Measurements from ENCODE around the gene RIT2.

The RIT2 gene

GRCh38 chr18:42929857-42930256 is 185.6 kb downstream of the RIT2 start:
- Histone ChIP-seq H3K9me3 (ENCODE audit: insufficient read depth, low read depth, low read length) (no peaks in the 10 kb centered on the region), H3K36me3 (ENCODE audit: insufficient read depth, low read length) (no peaks in the 10 kb centered on the region), H3K27ac (ENCODE audit: low read depth, low read length) (no peak overlapping the region), H3K4me1 (ENCODE audit: insufficient read depth, low read length) (no peaks in the 10 kb centered on the region), H3K9ac (ENCODE audit: low read depth, low read length) (no peak overlapping the region), H3K4me3 (ENCODE audit: low read length) (no peak overlapping the region), H3K27me3 (ENCODE audit: insufficient read depth, low read length) (no peaks in the 10 kb centered on the region)
- 89% methylated on average over 3 of the region's 3 CpGs for WGBS

- Histone ChIP-seq H3K27ac (ENCODE audit: low read depth, low read length) (no peak overlapping the region), H3K4me1 (ENCODE audit: insufficient read depth, low read length) (no peaks in the 10 kb centered on the region), H3K27me3 (ENCODE audit: insufficient read depth, low read length) (no peaks in the 10 kb centered on the region), H3K36me3 (ENCODE audit: insufficient read depth, low read length) (no peaks in the 10 kb centered on the region), H3K4me3 (ENCODE audit: low read length) (no peak overlapping the region), H3K9ac (ENCODE audit: low read depth, low read length) (no peak overlapping the region), H3K9me3 (ENCODE audit: insufficient read depth, low read depth, low read length) (no peaks in the 10 kb centered on the region)
- no CpG with 5 or more reads among the region's 1 CpG for WGBS
Observed at GRCh38 chr18:42929181-42929580, 186.3 kb downstream of the RIT2 start.

- Histone ChIP-seq H3K4me1 (ENCODE audit: insufficient read depth, low read length) (peaks cover 16% of the 10 kb centered on the region), H3K27me3 (ENCODE audit: insufficient read depth, low read length) (no peaks in the 10 kb centered on the region), H3K4me3 (ENCODE audit: low read length) (no peak overlapping the region), H3K27ac (ENCODE audit: low read depth, low read length) (no peak overlapping the region), H3K9ac (ENCODE audit: low read depth, low read length) (no peak overlapping the region), H3K9me3 (ENCODE audit: insufficient read depth, low read depth, low read length) (no peaks in the 10 kb centered on the region), H3K36me3 (ENCODE audit: insufficient read depth, low read length) (no peaks in the 10 kb centered on the region)
- WGBS = 93% methylated on average over 1 of the region's 2 CpGs
Observed at GRCh38 chr18:42925036-42925435, 190.4 kb downstream of the RIT2 start.

GRCh38 chr18:42922363-42922762 is 193.1 kb downstream of the RIT2 start:
- Histone ChIP-seq H3K4me1 (ENCODE audit: insufficient read depth, low read length) (peaks cover 16% of the 10 kb centered on the region), H3K9ac (ENCODE audit: low read depth, low read length) (no peak overlapping the region), H3K4me3 (ENCODE audit: low read length) (no peak overlapping the region), H3K27ac (ENCODE audit: low read depth, low read length) (no peak overlapping the region), H3K36me3 (ENCODE audit: insufficient read depth, low read length) (no peaks in the 10 kb centered on the region), H3K27me3 (ENCODE audit: insufficient read depth, low read length) (no peaks in the 10 kb centered on the region), H3K9me3 (ENCODE audit: insufficient read depth, low read depth, low read length) (no peaks in the 10 kb centered on the region)
- WGBS = 92% methylated on average over 3 of the region's 3 CpGs

- H3K36me3 ChIP-seq (ENCODE audit: insufficient read depth, low read length) = no peaks in the 10 kb centered on the region
- no peak overlapping the region for H3K27ac ChIP-seq (ENCODE audit: low read depth, low read length)
- no peaks in the 10 kb centered on the region for H3K9me3 ChIP-seq (ENCODE audit: insufficient read depth, low read depth, low read length)
- WGBS = 82% methylated on average over 1 of the region's 1 CpG
- H3K27me3 ChIP-seq (ENCODE audit: insufficient read depth, low read length) = no peaks in the 10 kb centered on the region
- H3K4me3 ChIP-seq (ENCODE audit: low read length) = no peak overlapping the region
- no peak overlapping the region for H3K9ac ChIP-seq (ENCODE audit: low read depth, low read length)
- peaks cover 16% of the 10 kb centered on the region for H3K4me1 ChIP-seq (ENCODE audit: insufficient read depth, low read length)
Observed at GRCh38 chr18:42921226-42921737, 194.2 kb downstream of the RIT2 start.

- 29% methylated on average over 1 of the region's 1 CpG for WGBS
- H3K27me3 ChIP-seq (ENCODE audit: insufficient read depth, low read length) = no peaks in the 10 kb centered on the region
- H3K4me3 ChIP-seq (ENCODE audit: low read length) = no peak overlapping the region
- no peak overlapping the region for H3K9ac ChIP-seq (ENCODE audit: low read depth, low read length)
- no peaks in the 10 kb centered on the region for H3K36me3 ChIP-seq (ENCODE audit: insufficient read depth, low read length)
- peaks cover 16% of the 10 kb centered on the region for H3K4me1 ChIP-seq (ENCODE audit: insufficient read depth, low read length)
- 0 out of 2 replicates have a peak overlapping the region, but pooled peaks have one; percentile 10 for H3K27ac ChIP-seq (ENCODE audit: low read depth, low read length)
- no peaks in the 10 kb centered on the region for H3K9me3 ChIP-seq (ENCODE audit: insufficient read depth, low read depth, low read length)
Observed at GRCh38 chr18:42920621-42921020, 194.9 kb downstream of the RIT2 start.

- Histone ChIP-seq H3K4me3 (ENCODE audit: low read length) (no peak overlapping the region), H3K27ac (ENCODE audit: low read depth, low read length) (no peak overlapping the region), H3K4me1 (ENCODE audit: insufficient read depth, low read length) (peaks cover 2% of the 10 kb centered on the region), H3K9me3 (ENCODE audit: insufficient read depth, low read depth, low read length) (no peaks in the 10 kb centered on the region), H3K9ac (ENCODE audit: low read depth, low read length) (no peak overlapping the region), H3K36me3 (ENCODE audit: insufficient read depth, low read length) (no peaks in the 10 kb centered on the region), H3K27me3 (ENCODE audit: insufficient read depth, low read length) (no peaks in the 10 kb centered on the region)
- 89% methylated on average over 2 of the region's 2 CpGs for WGBS
Observed at GRCh38 chr18:42915299-42915698, 200.2 kb downstream of the RIT2 start.

GRCh38 chr18:42914476-42914875 is 201.0 kb downstream of the RIT2 start:
- no peak overlapping the region for H3K4me3 ChIP-seq (ENCODE audit: low read length)
- no peak overlapping the region for H3K9ac ChIP-seq (ENCODE audit: low read depth, low read length)
- H3K4me1 ChIP-seq (ENCODE audit: insufficient read depth, low read length) = no peaks in the 10 kb centered on the region
- H3K9me3 ChIP-seq (ENCODE audit: insufficient read depth, low read depth, low read length) = no peaks in the 10 kb centered on the region
- WGBS = no CpG with 5 or more reads among the region's 1 CpG
- no peaks in the 10 kb centered on the region for H3K27me3 ChIP-seq (ENCODE audit: insufficient read depth, low read length)
- H3K36me3 ChIP-seq (ENCODE audit: insufficient read depth, low read length) = no peaks in the 10 kb centered on the region
- H3K27ac ChIP-seq (ENCODE audit: low read depth, low read length) = no peak overlapping the region

GRCh38 chr18:42909095-42909494 is 206.4 kb downstream of the RIT2 start:
- WGBS = 98% methylated on average over 3 of the region's 3 CpGs
- Histone ChIP-seq H3K9me3 (ENCODE audit: insufficient read depth, low read depth, low read length) (no peaks in the 10 kb centered on the region), H3K4me3 (ENCODE audit: low read length) (no peak overlapping the region), H3K27me3 (ENCODE audit: insufficient read depth, low read length) (no peaks in the 10 kb centered on the region), H3K9ac (ENCODE audit: low read depth, low read length) (no peak overlapping the region), H3K27ac (ENCODE audit: low read depth, low read length) (no peak overlapping the region), H3K4me1 (ENCODE audit: insufficient read depth, low read length) (no peaks in the 10 kb centered on the region), H3K36me3 (ENCODE audit: insufficient read depth, low read length) (no peaks in the 10 kb centered on the region)

- WGBS = 84% methylated on average over 1 of the region's 1 CpG
- H3K9me3 ChIP-seq (ENCODE audit: insufficient read depth, low read depth, low read length) = no peaks in the 10 kb centered on the region
- no peak overlapping the region for H3K9ac ChIP-seq (ENCODE audit: low read depth, low read length)
- no peak overlapping the region for H3K27ac ChIP-seq (ENCODE audit: low read depth, low read length)
- no peaks in the 10 kb centered on the region for H3K27me3 ChIP-seq (ENCODE audit: insufficient read depth, low read length)
- no peaks in the 10 kb centered on the region for H3K36me3 ChIP-seq (ENCODE audit: insufficient read depth, low read length)
- H3K4me1 ChIP-seq (ENCODE audit: insufficient read depth, low read length) = no peaks in the 10 kb centered on the region
- no peak overlapping the region for H3K4me3 ChIP-seq (ENCODE audit: low read length)
Observed at GRCh38 chr18:42906761-42907160, 208.7 kb downstream of the RIT2 start.

- Histone ChIP-seq H3K4me1 (ENCODE audit: insufficient read depth, low read length) (no peaks in the 10 kb centered on the region), H3K9ac (ENCODE audit: low read depth, low read length) (no peak overlapping the region), H3K27me3 (ENCODE audit: insufficient read depth, low read length) (no peaks in the 10 kb centered on the region), H3K27ac (ENCODE audit: low read depth, low read length) (no peak overlapping the region), H3K4me3 (ENCODE audit: low read length) (no peak overlapping the region), H3K9me3 (ENCODE audit: insufficient read depth, low read depth, low read length) (no peaks in the 10 kb centered on the region), H3K36me3 (ENCODE audit: insufficient read depth, low read length) (no peaks in the 10 kb centered on the region)
- WGBS = 100% methylated on average over 1 of the region's 1 CpG
Observed at GRCh38 chr18:42901161-42901560, 214.3 kb downstream of the RIT2 start.

- H3K27ac ChIP-seq (ENCODE audit: low read depth, low read length) = no peak overlapping the region
- no peaks in the 10 kb centered on the region for H3K36me3 ChIP-seq (ENCODE audit: insufficient read depth, low read length)
- no peak overlapping the region for H3K9ac ChIP-seq (ENCODE audit: low read depth, low read length)
- no peaks in the 10 kb centered on the region for H3K9me3 ChIP-seq (ENCODE audit: insufficient read depth, low read depth, low read length)
- 92% methylated on average over 2 of the region's 2 CpGs for WGBS
- H3K4me1 ChIP-seq (ENCODE audit: insufficient read depth, low read length) = no peaks in the 10 kb centered on the region
- H3K27me3 ChIP-seq (ENCODE audit: insufficient read depth, low read length) = no peaks in the 10 kb centered on the region
- H3K4me3 ChIP-seq (ENCODE audit: low read length) = no peak overlapping the region
Observed at GRCh38 chr18:42893977-42894376, 221.5 kb downstream of the RIT2 start.

All from HUES64 (cell line).